ENCODE data around the gene PLIN5. TPM values are rescaled to one million over a fixed set of nuclear protein-coding genes. Genes with fewer than 3 reads are reported as not detected.

The PLIN5 gene
- polyA plus RNA-seq, 1 donor from 2014 or later: 1.3 TPM

DNA sequence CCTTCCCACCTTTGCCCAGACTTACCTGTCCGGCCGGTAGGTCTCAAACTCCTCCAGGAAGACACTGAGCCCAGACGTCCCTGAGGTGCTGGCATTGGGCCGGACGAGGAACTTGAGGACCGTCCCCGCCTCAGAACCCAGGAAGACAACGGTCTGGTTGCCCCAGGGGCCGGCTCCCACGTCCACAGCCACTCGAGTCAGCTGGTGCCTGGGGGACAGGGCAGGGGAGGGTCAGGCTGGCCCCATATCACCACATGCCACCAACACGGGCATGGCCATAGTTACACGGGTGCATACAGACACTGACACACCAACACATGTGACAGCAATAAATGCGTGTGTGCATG, 13.2 kb upstream of the PLIN5 start:
- TF ChIP-seq EP300 (conservative IDR thresholded peaks at IDR 0.05; ENCODE audit: poor library complexity, severe bottlenecking): no peak
- no peak for TF ChIP-seq MXI1 (conservative IDR thresholded peaks at IDR 0.05; ENCODE audit: poor library complexity, severe bottlenecking)
- TF ChIP-seq TAF1 (IDR thresholded peaks at IDR 0.05; ENCODE audit: low read depth): no peak
- TF ChIP-seq, protein P1, sequence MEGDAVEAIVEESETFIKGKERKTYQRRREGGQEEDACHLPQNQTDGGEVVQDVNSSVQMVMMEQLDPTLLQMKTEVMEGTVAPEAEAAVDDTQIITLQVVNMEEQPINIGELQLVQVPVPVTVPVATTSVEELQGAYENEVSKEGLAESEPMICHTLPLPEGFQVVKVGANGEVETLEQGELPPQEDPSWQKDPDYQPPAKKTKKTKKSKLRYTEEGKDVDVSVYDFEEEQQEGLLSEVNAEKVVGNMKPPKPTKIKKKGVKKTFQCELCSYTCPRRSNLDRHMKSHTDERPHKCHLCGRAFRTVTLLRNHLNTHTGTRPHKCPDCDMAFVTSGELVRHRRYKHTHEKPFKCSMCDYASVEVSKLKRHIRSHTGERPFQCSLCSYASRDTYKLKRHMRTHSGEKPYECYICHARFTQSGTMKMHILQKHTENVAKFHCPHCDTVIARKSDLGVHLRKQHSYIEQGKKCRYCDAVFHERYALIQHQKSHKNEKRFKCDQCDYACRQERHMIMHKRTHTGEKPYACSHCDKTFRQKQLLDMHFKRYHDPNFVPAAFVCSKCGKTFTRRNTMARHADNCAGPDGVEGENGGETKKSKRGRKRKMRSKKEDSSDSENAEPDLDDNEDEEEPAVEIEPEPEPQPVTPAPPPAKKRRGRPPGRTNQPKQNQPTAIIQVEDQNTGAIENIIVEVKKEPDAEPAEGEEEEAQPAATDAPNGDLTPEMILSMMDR (IDR thresholded peaks at IDR 0.05; ENCODE audit: poor library complexity, severe bottlenecking): no peak
- TF ChIP-seq SMC3 (conservative IDR thresholded peaks at IDR 0.05; ENCODE audit: poor library complexity): no peak
- TF ChIP-seq EZH2 (IDR thresholded peaks at IDR 0.05; ENCODE audit: borderline replicate concordance, insufficient read depth, low read length, poor library complexity, severe bottlenecking): no peak
- no peak for TF ChIP-seq RAD21 (conservative IDR thresholded peaks at IDR 0.05)
- no peak for TF ChIP-seq POLR2AphosphoS5 (IDR thresholded peaks at IDR 0.05)
- TF ChIP-seq, protein P2, sequence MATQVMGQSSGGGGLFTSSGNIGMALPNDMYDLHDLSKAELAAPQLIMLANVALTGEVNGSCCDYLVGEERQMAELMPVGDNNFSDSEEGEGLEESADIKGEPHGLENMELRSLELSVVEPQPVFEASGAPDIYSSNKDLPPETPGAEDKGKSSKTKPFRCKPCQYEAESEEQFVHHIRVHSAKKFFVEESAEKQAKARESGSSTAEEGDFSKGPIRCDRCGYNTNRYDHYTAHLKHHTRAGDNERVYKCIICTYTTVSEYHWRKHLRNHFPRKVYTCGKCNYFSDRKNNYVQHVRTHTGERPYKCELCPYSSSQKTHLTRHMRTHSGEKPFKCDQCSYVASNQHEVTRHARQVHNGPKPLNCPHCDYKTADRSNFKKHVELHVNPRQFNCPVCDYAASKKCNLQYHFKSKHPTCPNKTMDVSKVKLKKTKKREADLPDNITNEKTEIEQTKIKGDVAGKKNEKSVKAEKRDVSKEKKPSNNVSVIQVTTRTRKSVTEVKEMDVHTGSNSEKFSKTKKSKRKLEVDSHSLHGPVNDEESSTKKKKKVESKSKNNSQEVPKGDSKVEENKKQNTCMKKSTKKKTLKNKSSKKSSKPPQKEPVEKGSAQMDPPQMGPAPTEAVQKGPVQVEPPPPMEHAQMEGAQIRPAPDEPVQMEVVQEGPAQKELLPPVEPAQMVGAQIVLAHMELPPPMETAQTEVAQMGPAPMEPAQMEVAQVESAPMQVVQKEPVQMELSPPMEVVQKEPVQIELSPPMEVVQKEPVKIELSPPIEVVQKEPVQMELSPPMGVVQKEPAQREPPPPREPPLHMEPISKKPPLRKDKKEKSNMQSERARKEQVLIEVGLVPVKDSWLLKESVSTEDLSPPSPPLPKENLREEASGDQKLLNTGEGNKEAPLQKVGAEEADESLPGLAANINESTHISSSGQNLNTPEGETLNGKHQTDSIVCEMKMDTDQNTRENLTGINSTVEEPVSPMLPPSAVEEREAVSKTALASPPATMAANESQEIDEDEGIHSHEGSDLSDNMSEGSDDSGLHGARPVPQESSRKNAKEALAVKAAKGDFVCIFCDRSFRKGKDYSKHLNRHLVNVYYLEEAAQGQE (IDR thresholded peaks at IDR 0.05; ENCODE audit: borderline replicate concordance): no peak
- Histone ChIP-seq H3K9ac (ENCODE audit: low read length) (no peak overlapping the region), H3K27me3 (ENCODE audit: insufficient read depth, low read depth, low read length) (no peaks in the 10 kb centered on the region), H4K20me1 (ENCODE audit: insufficient read depth) (no peaks in the 10 kb centered on the region), H3K4me3 (ENCODE audit: low read length) (no peak overlapping the region), H3K79me2 (replicated peaks; ENCODE audit: insufficient read depth, low read length) (no peaks in the 10 kb centered on the region), H3K9me2 (ENCODE audit: insufficient read depth, low read length) (no peaks in the 10 kb centered on the region), H2AFZ (ENCODE audit: low read depth, low read length) (no peak overlapping the region), H3K27ac (ENCODE audit: low read length) (no peak overlapping the region), H3K36me3 (ENCODE audit: insufficient read depth, low read length) (peaks cover 18% of the 10 kb centered on the region), H3F3A (ENCODE audit: insufficient read depth, low read length, poor library complexity, severe bottlenecking) (no peaks in the 10 kb centered on the region), H3K9me3 (ENCODE audit: low read length) (no peaks in the 10 kb centered on the region), H3K4me2 (ENCODE audit: low read length) (no peak overlapping the region)

DNA sequence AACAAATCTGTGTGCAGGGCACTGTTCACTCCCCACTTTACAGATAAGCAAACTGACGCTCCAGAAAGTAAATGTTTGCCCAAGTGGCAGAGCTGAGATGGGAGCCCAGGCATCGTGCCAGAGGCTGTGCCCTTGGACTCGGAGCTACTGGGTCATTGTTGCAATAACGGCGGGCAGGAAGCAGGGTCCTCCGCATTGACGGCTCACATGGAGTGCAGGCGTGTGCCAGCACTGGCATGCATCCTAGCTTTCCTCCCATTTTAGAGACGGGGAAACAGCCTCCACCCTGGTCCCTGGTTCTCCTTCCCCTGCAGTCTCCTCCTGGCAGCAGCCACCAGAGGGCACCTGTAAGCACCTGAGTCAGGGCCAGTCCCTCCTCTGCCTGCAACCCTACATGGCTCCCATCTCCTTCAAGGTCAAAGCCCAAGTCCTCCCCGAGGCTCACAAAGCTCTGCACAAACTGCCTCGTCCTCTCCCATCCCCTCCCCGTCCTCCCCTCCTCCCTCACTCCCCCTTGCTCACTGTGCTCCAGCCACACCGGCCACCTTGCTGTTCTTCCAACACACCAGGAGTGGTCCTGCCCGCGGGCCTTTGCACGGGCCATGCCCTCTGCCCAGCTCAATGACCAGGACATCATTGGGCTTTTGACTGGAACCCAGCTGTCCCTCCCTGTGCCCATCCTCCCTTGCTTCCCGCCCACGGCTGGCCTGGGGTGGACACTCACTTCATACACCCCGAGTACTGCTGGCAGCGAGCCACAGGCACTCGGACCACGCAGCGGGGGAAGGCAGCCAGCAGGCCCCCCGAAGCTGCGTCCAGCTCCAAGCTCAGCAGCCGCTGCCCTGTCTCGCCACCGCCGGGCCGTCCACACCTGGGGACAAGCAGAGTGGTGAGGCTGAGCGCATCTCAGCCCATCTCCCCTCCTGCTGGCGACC, 12.5 kb upstream of the PLIN5 start:
- H4K20me1 ChIP-seq (ENCODE audit: insufficient read depth): no peaks in the 10 kb centered on the region
- H3K79me2 ChIP-seq (replicated peaks; ENCODE audit: insufficient read depth, low read length): no peaks in the 10 kb centered on the region
- no peaks in the 10 kb centered on the region for H3K9me2 ChIP-seq (ENCODE audit: insufficient read depth, low read length)
- no peaks in the 10 kb centered on the region for H3F3A ChIP-seq (ENCODE audit: insufficient read depth, low read length, poor library complexity, severe bottlenecking)
- H3K4me2 ChIP-seq (ENCODE audit: low read length): no peak overlapping the region
- no peak overlapping the region for H3K4me3 ChIP-seq (ENCODE audit: low read length)
- TF ChIP-seq, protein P1 (IDR thresholded peaks at IDR 0.05; ENCODE audit: poor library complexity, severe bottlenecking): peak; percentile 19
- TF ChIP-seq TAF1 (IDR thresholded peaks at IDR 0.05; ENCODE audit: low read depth): no peak
- no peak for TF ChIP-seq RAD21 (conservative IDR thresholded peaks at IDR 0.05)
- TF ChIP-seq, protein P2 (IDR thresholded peaks at IDR 0.05; ENCODE audit: borderline replicate concordance): no peak
- no peak overlapping the region for H2AFZ ChIP-seq (ENCODE audit: low read depth, low read length)
- peaks cover 12% of the 10 kb centered on the region for H3K36me3 ChIP-seq (ENCODE audit: insufficient read depth, low read length)
- H3K27ac ChIP-seq (ENCODE audit: low read length): no peak overlapping the region
- H3K9me3 ChIP-seq (ENCODE audit: low read length): no peaks in the 10 kb centered on the region
- H3K27me3 ChIP-seq (ENCODE audit: insufficient read depth, low read depth, low read length): no peaks in the 10 kb centered on the region
- H3K9ac ChIP-seq (ENCODE audit: low read length): no peak overlapping the region

Data from neural cell (in vitro differentiated cells).